ENCODE measurements around the gene RABL6. TPM values are rescaled to one million over a fixed set of nuclear protein-coding genes. Genes with fewer than 3 reads are reported as not detected.
A peak's percentile ranks its signal among the peaks of the same experiment; 100 is the strongest.

Gene RABL6
- total RNA-seq, 3 donors from 2014 or later (not counting 1 experiment from before 2014, with no cell fraction given): 72.7 to 82.5 (median 75.9) TPM

GRCh38 chr9:136789523-136789937 lies 18.2 kb upstream of the RABL6 start:
- peaks cover 0 to 4% of the 10 kb centered on the region in 2 donors for H3K27me3 Mint-ChIP-seq (ENCODE audit: low read depth in 2 of 2)
- peaks cover 27 to 34% of the 10 kb centered on the region in 2 donors for H3K4me1 Mint-ChIP-seq
- H3K4me3 ChIP-seq (ENCODE audit: low read length): no peak overlapping the region
- intact Hi-C loops (cut with micrococcal nuclease): loop anchor here (5.0 kb wide), 1 partner anchor 53 kb away; the partner anchor contains the start of gene AJM1
- H3K9me3 ChIP-seq (ENCODE audit: control insufficient read depth, insufficient read depth, low read length): no peaks in the 10 kb centered on the region
- peak overlapping the region; percentile 38 for H3K27ac ChIP-seq (ENCODE audit: low read length)
- no peaks in the 10 kb centered on the region for H3K27me3 ChIP-seq (ENCODE audit: control insufficient read depth, insufficient read depth, low read length)
- H3K36me3 ChIP-seq (ENCODE audit: control insufficient read depth, insufficient read depth, low read length): peaks cover 9% of the 10 kb centered on the region
- ATAC-seq (no peak), DNase-seq (no peak)
- no peak for TF ChIP-seq CTCF (IDR thresholded peaks at IDR 0.05)
- H3K9me3 Mint-ChIP-seq: no peaks in the 10 kb centered on the region
- WGBS (ENCODE audit: insufficient coverage): 94% methylated on average over 3 of the region's 3 CpGs
- no peaks in the 10 kb centered on the region for H3K36me3 Mint-ChIP-seq
- no peak overlapping the region for H3K4me3 Mint-ChIP-seq
- peaks cover 43% of the 10 kb centered on the region for H3K4me1 ChIP-seq (ENCODE audit: control insufficient read depth, insufficient read depth, low read length)
- peak overlapping the region; percentile 91 to 96 for H3K27ac Mint-ChIP-seq

GRCh38 chr9:136790640-136791515 lies 16.9 kb upstream of the RABL6 start, which contains the start of gene TMEM141:
TSS of gene TMEM141 (plus strand) at chr9:136791344. CDS start at chr9:136791371, 27 bp downstream.
- H3K27me3 Mint-ChIP-seq (ENCODE audit: low read depth in 2 of 2): peaks cover 0 to 4% of the 10 kb centered on the region in 2 donors
- WGBS (ENCODE audit: insufficient coverage): under 1% methylated on average over 70 of the region's 70 CpGs
- no peaks in the 10 kb centered on the region for H3K36me3 Mint-ChIP-seq
- ATAC-seq (peak; percentile 84 to 96 (median 86)), DNase-seq (peak; percentile 99 to 100)
- Histone ChIP-seq H3K27ac (ENCODE audit: low read length) (peak within 1 kb of the TSS; percentile 88), H3K27me3 (ENCODE audit: control insufficient read depth, insufficient read depth, low read length) (no peaks in the 10 kb centered on the region), H3K4me3 (ENCODE audit: low read length) (peak within 1 kb of the TSS; percentile 66), H3K4me1 (ENCODE audit: control insufficient read depth, insufficient read depth, low read length) (peaks cover 43% of the 10 kb centered on the region), H3K9me3 (ENCODE audit: control insufficient read depth, insufficient read depth, low read length) (no peaks in the 10 kb centered on the region), H3K36me3 (ENCODE audit: control insufficient read depth, insufficient read depth, low read length) (peaks cover 9% of the 10 kb centered on the region)
- H3K27ac Mint-ChIP-seq: peak within 1 kb of the TSS; percentile 89 to 91
- peak within 1 kb of the TSS; percentile 80 for H3K4me3 Mint-ChIP-seq
- TF ChIP-seq CTCF (IDR thresholded peaks at IDR 0.05): no peak
- intact Hi-C loops (cut with micrococcal nuclease): loop anchor here (5.0 kb wide), 1 partner anchor 451 kb away; the partner anchor contains the start of gene TUBB4B
- no peaks in the 10 kb centered on the region for H3K9me3 Mint-ChIP-seq
- peaks cover 27 to 34% of the 10 kb centered on the region in 2 donors for H3K4me1 Mint-ChIP-seq

- Mint-ChIP-seq H3K4me3 (peak overlapping the region; percentile 80), H3K36me3 (no peaks in the 10 kb centered on the region), H3K4me1 (peaks cover 31 to 34% of the 10 kb centered on the region in 2 donors), H3K9me3 (no peaks in the 10 kb centered on the region), H3K27ac (peak overlapping the region; percentile 89 to 91), H3K27me3 (ENCODE audit: low read depth in 2 of 2) (peaks cover 0 to 4% of the 10 kb centered on the region in 2 donors)
- peak overlapping the region; percentile 88 for H3K27ac ChIP-seq (ENCODE audit: low read length)
- ATAC-seq (no peak), DNase-seq (peak; percentile 62 to 80)
- H3K9me3 ChIP-seq (ENCODE audit: control insufficient read depth, insufficient read depth, low read length): no peaks in the 10 kb centered on the region
- H3K4me1 ChIP-seq (ENCODE audit: control insufficient read depth, insufficient read depth, low read length): peaks cover 43% of the 10 kb centered on the region
- intact Hi-C loops (cut with micrococcal nuclease): loop anchor here (5.0 kb wide), 1 partner anchor 451 kb away; the partner anchor contains the start of gene TUBB4B
- under 1% methylated on average over 29 of the region's 29 CpGs for WGBS (ENCODE audit: insufficient coverage)
- no peaks in the 10 kb centered on the region for H3K27me3 ChIP-seq (ENCODE audit: control insufficient read depth, insufficient read depth, low read length)
- H3K36me3 ChIP-seq (ENCODE audit: control insufficient read depth, insufficient read depth, low read length): peaks cover 9% of the 10 kb centered on the region
- TF ChIP-seq CTCF (IDR thresholded peaks at IDR 0.05): peak; percentile 96
- H3K4me3 ChIP-seq (ENCODE audit: low read length): peak overlapping the region; percentile 66
Measured at GRCh38 chr9:136791516-136792276, 16.1 kb upstream of the RABL6 start.
